Skin of body (tissue), 2 donors: ENCODE data around the gene CSAD. TPM values are rescaled to one million over a fixed set of nuclear protein-coding genes. Genes with fewer than 3 reads are reported as not detected.

Experiments
- small RNA-seq: library from RNA; depleted of rRNA; stranded (forward); fragments of <200 nt; gene quantifications from one replicate; pipeline ENCODE3, GENCODE V24; 2014; ENCODE audit warnings: low replicate concordance
- total RNA-seq: library from RNA; depleted of rRNA; stranded (reverse); fragments of >200 nt; gene quantifications from one replicate; pipeline ENCODE4 v1.2.3, GENCODE V29; 2014

Gene CSAD
- total RNA-seq, 1 donor from 2014 or later, result 75.0 TPM

Small RNAs within 50 kb of the gene (small RNA-seq; reads per million reads assigned to genes)
- not detected for gene HIGD1AP1
- not detected for gene RNU6-333P

Other genes with a start within 250 kb of the CSAD start
- 28.6 TPM for gene KRT18, start 231.8 kb downstream of the CSAD start, total RNA-seq
- 677 TPM for gene EIF4B, start 174.5 kb downstream of the CSAD start, total RNA-seq
- 28.9 TPM for gene TNS2, start 130.9 kb downstream of the CSAD start, total RNA-seq
- 13.1 TPM for gene SPRYD3, start 101.5 kb downstream of the CSAD start, total RNA-seq
- gene IGFBP6, start 83.3 kb downstream of the CSAD start, total RNA-seq, result 27.7 TPM
- not detected for gene SOAT2, start 77.4 kb downstream of the CSAD start, total RNA-seq
- 18.1 TPM for gene ZNF740, start 203 bp downstream of the CSAD start, total RNA-seq
- gene ITGB7, start 26.3 kb upstream of the CSAD start, total RNA-seq, result 2.5 TPM
- 65.2 TPM for gene RARG, start 51.3 kb upstream of the CSAD start, total RNA-seq
- 5.6 TPM for gene ESPL1, start 87.4 kb upstream of the CSAD start, total RNA-seq
- 421 TPM for gene PFDN5, start 114.6 kb upstream of the CSAD start, total RNA-seq
- 19.8 TPM for gene MYG1, start 118.8 kb upstream of the CSAD start, total RNA-seq
- 28.0 TPM for gene AAAS, start 140.7 kb upstream of the CSAD start, total RNA-seq
- gene SP7, start 155.4 kb upstream of the CSAD start, total RNA-seq, result 0.30 TPM
- gene SP1, start 199.3 kb upstream of the CSAD start, total RNA-seq, result 43.6 TPM
- gene AMHR2, start 242.9 kb upstream of the CSAD start, total RNA-seq, result not detected